ENCODE measurements around the gene TMEM255A.

TMEM255A gene

DNA sequence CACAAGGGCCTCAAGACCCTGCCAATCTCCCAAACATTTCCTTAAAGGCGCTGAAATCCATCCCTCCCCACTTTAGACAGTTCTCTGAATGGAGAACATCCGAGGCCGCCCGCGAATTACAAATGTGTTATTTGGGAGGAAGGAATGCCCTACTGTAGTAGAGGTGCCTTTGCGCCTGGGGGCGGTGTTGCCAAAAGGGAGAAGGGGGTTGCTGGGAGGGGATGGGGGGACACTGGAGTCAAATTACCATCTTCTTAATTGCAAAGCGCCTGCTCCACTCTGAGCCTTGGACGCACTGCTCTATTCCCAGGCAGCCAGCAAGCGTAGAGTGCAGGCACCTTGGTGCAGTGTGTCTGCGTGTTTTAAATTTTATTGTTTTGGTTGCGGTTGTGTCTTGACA is 2.7 kb downstream of the TMEM255A start:
- DNase-seq (ENCODE audit: low read depth in 2 of 2), result no peak

DNA sequence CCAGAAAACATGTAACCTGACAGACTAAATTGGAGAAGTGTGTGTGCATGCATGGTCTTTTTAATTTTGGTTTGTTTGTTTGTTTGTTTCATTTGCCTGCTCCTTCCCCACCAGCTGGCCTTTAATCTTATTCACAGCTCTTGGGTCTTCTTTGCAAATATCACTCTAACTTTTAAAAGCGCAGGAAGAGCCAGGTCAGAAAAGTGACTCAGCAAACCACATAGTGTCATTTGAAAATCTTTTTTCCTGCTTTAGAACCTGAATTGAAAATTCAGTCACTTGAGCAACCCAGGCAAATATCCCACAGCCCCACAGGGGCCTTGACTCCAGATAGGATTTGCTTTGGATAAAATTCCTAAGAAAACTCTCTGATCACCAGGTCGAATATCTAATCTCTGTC is 4.6 kb downstream of the TMEM255A start:
- DNase-seq (ENCODE audit: low read depth in 2 of 2), result no peak

DNA sequence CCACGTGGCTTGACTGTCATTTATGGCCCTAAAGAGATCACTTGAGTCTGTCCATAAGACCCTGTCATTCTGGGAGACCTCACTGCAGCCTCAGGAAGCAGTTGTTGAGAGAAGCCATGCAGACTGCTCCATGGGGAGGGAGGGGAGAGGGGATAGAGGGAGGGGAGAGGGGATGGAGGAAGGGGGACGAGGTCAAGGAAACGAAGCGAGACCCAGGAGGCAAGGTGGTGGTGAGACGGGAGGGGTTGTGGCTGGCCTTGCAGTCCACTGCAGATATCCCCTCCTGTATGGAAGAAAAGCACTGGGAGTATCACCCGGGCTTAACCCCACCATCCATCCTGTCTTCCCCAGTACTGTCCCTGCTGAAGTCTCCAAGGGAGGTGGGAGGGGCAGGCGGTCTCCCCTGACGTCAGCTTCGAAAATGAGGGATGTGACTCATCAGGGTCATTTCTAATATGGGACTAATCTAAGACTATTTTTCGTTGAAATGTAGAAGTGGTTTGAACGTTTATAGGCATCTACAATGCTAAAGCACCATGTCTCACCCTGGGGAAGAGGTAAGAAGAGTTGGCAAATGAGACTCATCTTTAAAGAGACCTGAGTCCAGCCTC is 5.6 kb downstream of the TMEM255A start:
- DNase-seq (ENCODE audit: low read depth in 2 of 2), result no peak

DNA sequence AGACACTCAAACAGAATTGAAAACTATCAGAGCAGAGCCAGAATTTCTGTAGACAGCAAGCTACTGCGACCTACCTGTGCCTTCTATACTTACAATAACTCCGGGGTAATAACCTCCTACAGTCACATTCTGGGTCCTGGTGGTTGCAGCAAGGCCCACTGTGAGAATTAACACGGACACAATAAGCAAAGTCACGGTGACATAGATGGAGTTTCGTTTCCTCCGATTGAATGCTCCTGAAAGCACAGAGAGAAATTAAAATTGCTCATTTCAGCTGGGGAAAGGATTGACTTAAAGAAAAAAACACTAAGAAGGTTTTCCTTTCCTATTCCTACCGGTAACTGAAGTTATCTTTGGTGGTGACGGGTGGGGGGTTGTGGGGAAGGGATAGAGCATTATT is 7.0 kb downstream of the TMEM255A start:
- DNase-seq (ENCODE audit: low read depth in 2 of 2), result no peak

- DNase-seq (ENCODE audit: low read depth in 2 of 2), result peak in 1 of 2 donors; percentile 14
Observed at GRCh38 chrX:120302434-120302833, 8.8 kb downstream of the TMEM255A start.

- DNase-seq (ENCODE audit: low read depth in 2 of 2), result no peak
Observed at GRCh38 chrX:120301960-120302359, 9.3 kb downstream of the TMEM255A start.

GRCh38 chrX:120301497-120301896 is 9.8 kb downstream of the TMEM255A start:
- no peak for DNase-seq (ENCODE audit: low read depth in 2 of 2)

- DNase-seq (ENCODE audit: low read depth in 2 of 2), result no peak
Observed at GRCh38 chrX:120299928-120300327, 11.3 kb downstream of the TMEM255A start.

- DNase-seq (ENCODE audit: low read depth in 2 of 2), result no peak
Observed at GRCh38 chrX:120297923-120298322, 13.3 kb downstream of the TMEM255A start.

GRCh38 chrX:120294651-120295050 is 16.6 kb downstream of the TMEM255A start:
- no peak for DNase-seq (ENCODE audit: low read depth in 2 of 2)

GRCh38 chrX:120293015-120293414 is 18.2 kb downstream of the TMEM255A start:
- no peak for DNase-seq (ENCODE audit: low read depth in 2 of 2)

DNA sequence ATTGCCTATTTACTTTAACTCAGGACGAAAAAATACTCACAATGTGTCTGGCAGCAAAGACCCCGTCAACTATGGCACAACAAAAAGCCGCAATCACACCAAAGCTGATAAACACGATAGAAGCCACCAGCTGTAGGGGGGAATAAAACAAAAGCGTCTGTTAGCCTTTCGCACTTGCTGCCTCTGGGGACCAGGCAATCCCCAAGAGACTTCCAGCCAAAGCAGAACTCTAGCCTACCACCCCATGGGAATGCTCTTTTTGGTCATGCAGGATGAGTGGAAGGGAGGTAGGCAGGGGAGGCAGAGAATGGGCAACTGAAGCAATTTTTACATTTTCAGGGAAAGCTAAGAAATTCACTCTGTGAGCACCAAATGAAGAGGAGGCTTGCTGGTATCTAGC is 20.1 kb downstream of the TMEM255A start:
- no peak for DNase-seq (ENCODE audit: low read depth in 2 of 2)

DNA sequence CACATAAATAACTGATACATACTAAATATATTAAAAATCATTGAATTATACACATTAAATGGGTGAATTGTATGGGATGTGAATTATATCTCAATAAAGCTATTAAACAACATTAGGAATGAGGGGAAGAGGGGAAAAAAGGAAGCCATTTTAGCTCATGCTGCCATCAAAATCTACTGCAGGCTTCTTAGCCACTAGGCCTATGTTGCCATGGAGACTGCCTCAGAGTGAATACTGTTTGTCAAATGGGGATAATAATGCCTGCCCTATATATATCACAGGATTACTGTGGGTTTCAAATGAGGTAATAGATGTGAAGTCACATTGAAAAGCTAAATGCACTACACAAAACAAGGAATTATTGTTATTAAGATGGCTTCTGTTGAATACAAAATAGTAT is 21.2 kb downstream of the TMEM255A start:
- DNase-seq (ENCODE audit: low read depth in 2 of 2), result no peak

- DNase-seq (ENCODE audit: low read depth in 2 of 2), result no peak
Observed at GRCh38 chrX:120287513-120288112, 23.6 kb downstream of the TMEM255A start.

- DNase-seq (ENCODE audit: low read depth in 2 of 2), result no peak
Observed at GRCh38 chrX:120286733-120287512, 24.3 kb downstream of the TMEM255A start.

DNA sequence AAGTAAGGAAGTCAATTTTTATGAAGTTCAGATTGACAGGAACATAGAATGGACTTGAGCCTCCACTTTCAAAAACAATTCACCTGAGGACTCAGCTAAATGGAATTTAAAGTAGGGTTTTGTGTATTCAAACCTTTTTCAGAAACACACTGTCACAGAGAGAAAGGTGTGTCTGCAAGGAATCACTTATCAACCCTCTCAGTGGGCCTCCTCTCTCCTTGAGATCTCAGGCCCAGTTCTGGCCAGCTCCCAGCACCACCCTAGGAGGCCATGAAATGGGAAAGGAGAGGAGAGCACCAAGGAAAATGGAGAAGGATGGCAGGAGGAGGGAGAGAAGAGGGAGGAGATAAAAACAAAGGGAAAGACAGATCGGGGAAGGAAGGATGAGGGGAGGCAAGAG is 28.6 kb downstream of the TMEM255A start:
- no peak for DNase-seq (ENCODE audit: low read depth in 2 of 2)

- no peak for DNase-seq (ENCODE audit: low read depth in 2 of 2)
Observed at GRCh38 chrX:120281761-120282160, 29.5 kb downstream of the TMEM255A start.

DNA sequence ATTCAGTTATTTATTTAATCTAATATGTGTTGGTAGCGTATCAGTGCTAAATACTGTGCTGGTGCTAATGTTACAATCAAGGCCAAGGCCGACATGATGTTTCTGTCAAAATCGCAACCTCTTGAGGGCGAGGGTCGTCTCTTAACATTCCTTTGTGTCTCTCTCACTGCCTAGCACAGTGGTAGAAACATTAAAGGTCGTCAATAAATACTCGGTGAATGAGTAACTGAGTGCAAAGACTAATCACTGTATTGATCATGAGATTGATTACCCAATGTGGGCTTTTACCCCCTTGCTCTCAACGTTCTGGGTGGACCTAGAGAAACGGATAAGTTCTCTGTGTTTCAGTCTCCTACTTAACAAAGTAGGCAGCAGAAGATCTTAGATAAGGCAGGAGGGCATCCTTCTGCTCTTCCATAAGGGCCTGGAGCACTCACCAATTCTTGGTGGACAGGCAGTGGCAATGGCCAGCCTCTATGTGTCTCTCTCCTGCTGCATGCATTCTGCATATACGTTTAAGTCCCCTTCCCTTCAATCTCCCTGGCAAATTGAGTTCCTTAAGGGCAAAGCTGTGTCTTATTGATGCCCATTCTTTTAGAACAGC is 30.1 kb downstream of the TMEM255A start:
- DNase-seq (ENCODE audit: low read depth in 2 of 2), result no peak

DNA sequence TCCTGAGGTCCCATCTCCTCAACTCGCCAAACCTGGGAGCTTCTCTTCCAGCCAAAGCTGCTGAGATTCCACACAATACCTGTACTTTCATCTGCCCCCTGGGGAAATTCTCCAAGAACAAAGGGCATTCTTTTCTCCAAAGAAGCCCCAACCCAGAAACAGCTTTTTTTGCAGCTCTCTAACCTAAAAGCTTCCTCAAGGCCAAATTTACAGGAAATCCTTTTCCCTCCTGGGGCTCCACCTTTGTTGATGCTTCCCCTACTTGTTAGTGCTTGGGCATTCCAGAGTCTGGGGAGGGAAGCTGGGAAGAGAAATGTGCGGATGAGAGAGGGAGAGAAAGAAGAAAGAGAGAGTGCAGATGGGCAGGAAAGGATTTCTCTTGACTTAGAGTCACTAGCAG is 36.3 kb downstream of the TMEM255A start:
- no peak for DNase-seq (ENCODE audit: low read depth in 2 of 2)

DNA sequence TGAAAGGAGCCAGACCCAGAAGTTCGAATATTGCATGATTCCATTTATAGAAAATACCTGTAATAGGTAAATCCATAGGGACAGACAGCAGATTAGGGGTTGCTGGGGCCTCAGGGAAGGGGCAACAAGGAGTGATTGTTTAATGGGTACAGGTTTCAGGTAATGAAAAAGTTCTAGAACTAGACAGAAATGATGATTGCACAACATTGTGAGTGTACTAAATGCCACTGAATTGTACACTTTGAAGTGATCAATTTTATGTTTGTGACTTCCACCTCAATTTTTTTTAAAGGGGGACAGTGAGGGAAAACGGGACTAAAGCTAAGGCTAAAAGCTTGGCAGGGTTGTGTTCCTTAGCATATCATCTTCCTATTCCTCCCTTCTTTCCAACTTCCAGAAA is 37.1 kb downstream of the TMEM255A start:
- no peak for DNase-seq (ENCODE audit: low read depth in 2 of 2)

GRCh38 chrX:120271218-120271617 is 40.0 kb downstream of the TMEM255A start:
- DNase-seq (ENCODE audit: low read depth in 2 of 2), result no peak

GRCh38 chrX:120270567-120270966 is 40.7 kb downstream of the TMEM255A start:
- DNase-seq (ENCODE audit: low read depth in 2 of 2), result no peak
